Measurements from ENCODE around the gene KIAA0825. TPM values are rescaled to one million over a fixed set of nuclear protein-coding genes. Genes with fewer than 3 reads are reported as not detected.

Gene KIAA0825
- total RNA-seq, 4 donors from 2014 or later, result 1.2 to 5.3 (median 4.0) TPM

- no peaks in the 10 kb centered on the region for H3K4me1 ChIP-seq
- intact Hi-C loops (cut with DNase I; ENCODE audit: low total_unique reads) (no loop called here), in situ Hi-C loops (cut with MboI; ENCODE audit: low pct_ligation_motif_present in 1 of 4, low pct_unique_long_range_greater_than_20kb in 1 of 4, low sequenced_read_pairs in 3 of 4) (no loop called here)
- H3K4me3 ChIP-seq, result no peak overlapping the region
- WGBS, 2 donors (ENCODE audit: low coverage in 1 of 2), result 68 to 82% methylated on average over 2 to 3 of the region's 3 CpGs
- no peak for DNase-seq
- H3K27ac ChIP-seq, result no peak overlapping the region
- no peak for TF ChIP-seq POLR2A (IDR thresholded peaks at IDR 0.05)
- TF ChIP-seq CTCF (IDR thresholded peaks at IDR 0.05), result no peak
- no peak for TF ChIP-seq POLR2AphosphoS5 (IDR thresholded peaks at IDR 0.05)
- no peak for TF ChIP-seq EP300 (IDR thresholded peaks at IDR 0.05; ENCODE audit: low read depth)
- no peaks in the 10 kb centered on the region for H3K36me3 ChIP-seq
- H3K9me3 ChIP-seq, result no peaks in the 10 kb centered on the region
- no peaks in the 10 kb centered on the region for H3K27me3 ChIP-seq
Observed at GRCh38 chr5:94192658-94193391, 425.6 kb downstream of the KIAA0825 start.

GRCh38 chr5:94191604-94192003 lies 426.8 kb downstream of the KIAA0825 start:
- no peak for DNase-seq
- H3K36me3 ChIP-seq, result no peaks in the 10 kb centered on the region
- H3K9me3 ChIP-seq, result no peaks in the 10 kb centered on the region
- intact Hi-C loops (cut with DNase I; ENCODE audit: low total_unique reads) (no loop called here), in situ Hi-C loops (cut with MboI; ENCODE audit: low pct_ligation_motif_present in 1 of 4, low pct_unique_long_range_greater_than_20kb in 1 of 4, low sequenced_read_pairs in 3 of 4) (no loop called here)
- WGBS, 2 donors (ENCODE audit: low coverage in 1 of 2), result 84 to 87% methylated on average over 2 of the region's 2 CpGs
- TF ChIP-seq POLR2AphosphoS5 (IDR thresholded peaks at IDR 0.05) (no peak), EP300 (IDR thresholded peaks at IDR 0.05; ENCODE audit: low read depth) (no peak), POLR2A (IDR thresholded peaks at IDR 0.05) (no peak), CTCF (IDR thresholded peaks at IDR 0.05) (no peak)
- no peak overlapping the region for H3K27ac ChIP-seq
- no peaks in the 10 kb centered on the region for H3K4me1 ChIP-seq
- H3K4me3 ChIP-seq, result no peak overlapping the region
- H3K27me3 ChIP-seq, result no peaks in the 10 kb centered on the region

- no peak overlapping the region for H3K4me3 ChIP-seq
- H3K4me1 ChIP-seq, result no peaks in the 10 kb centered on the region
- in situ Hi-C loops (cut with MboI; ENCODE audit: low pct_ligation_motif_present in 1 of 4, low pct_unique_long_range_greater_than_20kb in 1 of 4, low sequenced_read_pairs in 3 of 4) (no loop called here), intact Hi-C loops (cut with DNase I; ENCODE audit: low total_unique reads) (no loop called here)
- DNase-seq, result no peak
- 81 to 82% methylated on average over 2 of the region's 2 CpGs for WGBS, 2 donors (ENCODE audit: low coverage in 1 of 2)
- no peak overlapping the region for H3K27ac ChIP-seq
- H3K27me3 ChIP-seq, result no peaks in the 10 kb centered on the region
- TF ChIP-seq POLR2AphosphoS5 (IDR thresholded peaks at IDR 0.05), result no peak
- no peak for TF ChIP-seq POLR2A (IDR thresholded peaks at IDR 0.05)
- no peak for TF ChIP-seq EP300 (IDR thresholded peaks at IDR 0.05; ENCODE audit: low read depth)
- TF ChIP-seq CTCF (IDR thresholded peaks at IDR 0.05), result no peak
- no peaks in the 10 kb centered on the region for H3K9me3 ChIP-seq
- H3K36me3 ChIP-seq, result no peaks in the 10 kb centered on the region
Observed at GRCh38 chr5:94188725-94189124, 429.7 kb downstream of the KIAA0825 start.

- H3K9me3 ChIP-seq, result no peaks in the 10 kb centered on the region
- WGBS, 2 donors (ENCODE audit: low coverage in 1 of 2), result 93% methylated on average over 1 of the region's 1 CpG; no CpG with 5 or more reads in 1 of the 2 donors
- no peak for TF ChIP-seq POLR2AphosphoS5 (IDR thresholded peaks at IDR 0.05)
- TF ChIP-seq EP300 (IDR thresholded peaks at IDR 0.05; ENCODE audit: low read depth), result no peak
- no peak for TF ChIP-seq POLR2A (IDR thresholded peaks at IDR 0.05)
- no peak for TF ChIP-seq CTCF (IDR thresholded peaks at IDR 0.05)
- intact Hi-C loops (cut with DNase I; ENCODE audit: low total_unique reads), result no loop called here
- no peaks in the 10 kb centered on the region for H3K4me1 ChIP-seq
- no peak for DNase-seq
- no peak overlapping the region for H3K4me3 ChIP-seq
- no peaks in the 10 kb centered on the region for H3K27me3 ChIP-seq
- no peaks in the 10 kb centered on the region for H3K36me3 ChIP-seq
- in situ Hi-C loops (cut with MboI; ENCODE audit: low pct_ligation_motif_present in 1 of 4, low pct_unique_long_range_greater_than_20kb in 1 of 4, low sequenced_read_pairs in 3 of 4), result no loop called here
- no peak overlapping the region for H3K27ac ChIP-seq
Observed at GRCh38 chr5:94184870-94185269, 433.5 kb downstream of the KIAA0825 start.
